ENCODE results near the gene SLC16A6. TPM values are rescaled to one million over a fixed set of nuclear protein-coding genes. Genes with fewer than 3 reads are reported as not detected.

The SLC16A6 gene
- total RNA-seq, 1 experiment from 2014 or later = 4.8 TPM

DNA sequence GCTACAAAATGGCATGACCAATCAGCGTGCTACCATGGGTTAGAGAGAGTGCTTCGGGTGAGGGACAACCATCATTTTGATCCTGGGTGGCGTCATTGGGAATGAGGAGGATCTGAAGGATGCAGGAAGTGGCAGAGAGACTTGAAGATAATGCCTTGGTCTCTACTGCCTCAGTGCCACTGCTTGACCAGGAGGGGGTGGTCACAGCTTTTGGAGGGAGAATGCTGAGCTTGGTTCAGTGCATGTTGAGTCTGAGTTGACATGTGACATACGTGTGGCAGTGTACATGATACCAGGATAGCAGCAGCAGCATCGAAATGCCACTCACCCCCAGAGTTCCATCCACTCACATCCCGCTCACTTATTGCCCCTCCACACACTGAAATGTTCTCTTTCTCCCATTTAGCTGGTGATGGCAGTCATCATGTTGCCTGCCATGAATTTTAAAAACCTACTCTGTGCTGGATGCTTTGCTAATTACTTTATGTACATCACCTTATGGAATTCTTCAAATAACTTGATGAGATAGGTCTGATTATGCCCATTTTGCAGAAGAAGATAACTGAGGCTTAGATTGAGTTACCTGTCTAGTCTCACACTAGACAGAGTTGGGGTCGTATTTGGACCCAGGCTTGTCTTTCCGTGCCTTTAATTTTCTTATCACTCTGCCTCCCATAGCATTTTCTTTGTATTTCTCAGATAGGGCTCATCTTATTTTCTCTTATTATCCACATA is 37.1 kb upstream of the SLC16A6 start:
- intact Hi-C loops (cut with micrococcal nuclease) = no loop called here
- peak; percentile 60 for ATAC-seq
- Histone ChIP-seq H3K36me3 (ENCODE audit: control insufficient read depth in 1 of 2, insufficient read depth in 2 of 2, low read length in 2 of 2) (no peaks in the 10 kb centered on the region), H3K4me2 (ENCODE audit: low read length) (peak overlapping the region; percentile 19), H3K9me3 (ENCODE audit: control insufficient read depth in 1 of 2, insufficient read depth in 1 of 2, low read depth in 1 of 2, low read length in 2 of 2) (no peaks in the 10 kb centered on the region), H3K79me2 (ENCODE audit: insufficient read depth, low read length) (no peaks in the 10 kb centered on the region), H3K4me1 (ENCODE audit: control insufficient read depth in 1 of 2, insufficient read depth in 2 of 2, low read length in 2 of 2) (peaks cover 15 to 28% of the 10 kb centered on the region in 2 experiments), H3K27ac (ENCODE audit: low read depth, low read length) (no peak overlapping the region), H3K9ac (ENCODE audit: low read length) (no peak overlapping the region), H4K20me1 (ENCODE audit: insufficient read depth) (no peaks in the 10 kb centered on the region), H3K4me3 (replicated peaks in 1 of 2; ENCODE audit: low read depth in 1 of 2, low read length in 2 of 2) (no peak overlapping the region), H3K27me3 (ENCODE audit: insufficient read depth, low read length) (no peaks in the 10 kb centered on the region), H3K9me2 (ENCODE audit: insufficient read depth) (no peaks in the 10 kb centered on the region), H2AFZ (ENCODE audit: low read depth, low read length, poor library complexity, severe bottlenecking) (no peak overlapping the region)
- ChIA-PET RAD21 (ENCODE audit: low non-redundant PET in 1 of 2, low total read pairs in 2 of 2, uncharacterized antibody in 2 of 2, unreplicated experiment in 2 of 2) (interaction anchor here in 1 of 2 experiments (0.6 to 2.2 kb wide), 2 partner anchors 10 to 71 kb away, joined by 3 to 7 read pairs; no protein-coding TSS in a partner anchor), CTCF (interaction anchor here (1.0 kb wide), 1 partner anchor 9 kb away, joined by 5 read pairs; no protein-coding TSS in a partner anchor), POLR2A (interaction anchor here (1.2 kb wide), 1 partner anchor 56 kb away, joined by 3 read pairs; no protein-coding TSS in a partner anchor)
- TF ChIP-seq ZFX (IDR thresholded peaks at IDR 0.05) (no peak), RAD21 (IDR thresholded peaks at IDR 0.05; ENCODE audit: low read depth) (peak; percentile 36; the same call in 1 of the 2 replicates), CBX3 (IDR thresholded peaks at IDR 0.05; ENCODE audit: low read depth) (no peak), CEBPB (IDR thresholded peaks at IDR 0.05; ENCODE audit: low read depth) (no peak), ZNF274 (IDR thresholded peaks at IDR 0.05; ENCODE audit: low read depth, low read length) (no peak), POLR2A (IDR thresholded peaks at IDR 0.05; ENCODE audit: borderline replicate concordance, extremely low read depth, insufficient read depth, insufficient read length) (no peak), EZH2 (IDR thresholded peaks at IDR 0.05) (no peak), FOSL1 (IDR thresholded peaks at IDR 0.05; ENCODE audit: low read depth) (no peak), EZH2phosphoT487 (IDR thresholded peaks at IDR 0.05; ENCODE audit: borderline replicate concordance) (no peak), ELF1 (IDR thresholded peaks at IDR 0.05; ENCODE audit: borderline replicate concordance, low read depth) (no peak), MAX (IDR thresholded peaks at IDR 0.05) (no peak), SRF (IDR thresholded peaks at IDR 0.05; ENCODE audit: low read depth) (no peak), SP1 (IDR thresholded peaks at IDR 0.05; ENCODE audit: low read depth) (no peak), ATF3 (IDR thresholded peaks at IDR 0.05) (no peak), CTCF (IDR thresholded peaks at IDR 0.05 in 2 of 3, conservative IDR thresholded peaks at IDR 0.05 in 1 of 3; ENCODE audit: borderline replicate concordance in 1 of 3, insufficient read depth in 1 of 3, low read depth in 2 of 3, low read length in 2 of 3) (peak; percentile 13 to 49 (median 40); a peak in 5 of 6 replicates)
- BruUV-seq (replicated peaks) = no TSS peak
- no peak for DNase-seq (ENCODE audit: low read depth, low spot score)
